ENCODE measurements around the gene R3HDM2. TPM values are rescaled to one million over a fixed set of nuclear protein-coding genes. Genes with fewer than 3 reads are reported as not detected.
"Not testable (repeated sequence)": the region's sequence is repeated elsewhere in the genome, so short reads cannot be mapped to it uniquely, and the experiment has no call there.

The R3HDM2 gene
- total RNA-seq, 1 donor from 2014 or later, result 38.6 TPM

GRCh38 chr12:57278465-57279381, 152.1 kb downstream of the R3HDM2 start:
- DNase-seq (ENCODE audit: low spot score) (no peak), ATAC-seq (no peak)

DNA sequence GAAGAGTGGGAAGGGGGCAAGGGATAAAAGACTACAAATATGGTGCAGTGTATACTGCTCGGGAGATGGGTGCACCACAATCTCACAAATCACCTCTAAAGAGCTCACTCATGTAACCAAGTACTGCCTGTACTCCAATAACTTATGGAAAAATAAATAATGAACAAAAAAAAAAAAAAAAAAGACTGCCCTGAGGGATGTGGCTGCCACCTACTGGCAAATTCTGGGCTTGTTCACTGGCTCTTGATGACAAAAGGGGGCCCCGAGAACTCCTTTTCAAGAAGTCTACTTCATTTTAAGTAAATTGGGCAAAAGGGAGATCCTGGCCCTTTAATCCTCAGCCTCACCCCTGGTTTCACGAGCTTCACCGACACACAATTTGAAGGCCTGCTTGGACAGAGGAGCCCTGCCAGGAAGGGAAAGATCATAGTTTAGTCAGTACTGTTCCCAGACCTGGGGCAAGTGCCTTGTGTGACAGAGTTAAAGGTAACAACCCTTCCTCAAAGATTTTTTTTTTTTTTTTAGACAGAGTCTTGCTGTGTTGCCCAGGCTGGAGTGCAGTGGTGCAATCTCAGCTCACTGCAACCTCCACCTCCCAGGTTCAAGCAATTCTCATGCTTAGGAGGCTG, 153.8 kb downstream of the R3HDM2 start:
- ATAC-seq, result peak; percentile 62
- no peak for DNase-seq (ENCODE audit: low spot score)

GRCh38 chr12:57276233-57276632, 154.6 kb downstream of the R3HDM2 start:
- ATAC-seq; DNase-seq (ENCODE audit: low spot score): not testable (repeated sequence)

DNA sequence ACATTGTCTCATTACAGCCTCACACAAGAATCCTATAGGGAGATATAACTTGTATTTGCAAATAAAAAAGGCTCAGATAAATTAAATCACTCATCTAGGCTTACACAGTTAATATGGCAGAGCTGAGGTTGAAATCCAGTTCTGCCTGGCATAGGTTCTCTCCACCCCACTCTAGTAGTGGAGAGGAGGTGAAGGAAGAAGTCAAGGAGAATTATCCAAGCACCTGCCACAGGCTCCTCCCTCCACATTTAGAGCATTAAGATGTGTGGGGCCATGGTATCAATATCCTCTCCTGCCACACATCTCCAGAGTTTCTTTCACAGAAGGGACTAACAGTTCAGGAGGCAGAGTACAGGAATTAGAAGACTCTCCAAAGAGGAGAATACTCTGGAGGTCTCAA, 157.3 kb downstream of the R3HDM2 start:
- ATAC-seq, result no peak
- no peak for DNase-seq (ENCODE audit: low spot score)

- ATAC-seq (no peak), DNase-seq (ENCODE audit: low spot score) (no peak)
Measured at GRCh38 chr12:57272337-57273151, 158.3 kb downstream of the R3HDM2 start.

- ATAC-seq (peak; percentile 28), DNase-seq (ENCODE audit: low spot score) (no peak)
Measured at GRCh38 chr12:57270966-57271470, 159.8 kb downstream of the R3HDM2 start.

GRCh38 chr12:57268264-57268663, 162.6 kb downstream of the R3HDM2 start:
- ATAC-seq (no peak), DNase-seq (ENCODE audit: low spot score) (no peak)

DNA sequence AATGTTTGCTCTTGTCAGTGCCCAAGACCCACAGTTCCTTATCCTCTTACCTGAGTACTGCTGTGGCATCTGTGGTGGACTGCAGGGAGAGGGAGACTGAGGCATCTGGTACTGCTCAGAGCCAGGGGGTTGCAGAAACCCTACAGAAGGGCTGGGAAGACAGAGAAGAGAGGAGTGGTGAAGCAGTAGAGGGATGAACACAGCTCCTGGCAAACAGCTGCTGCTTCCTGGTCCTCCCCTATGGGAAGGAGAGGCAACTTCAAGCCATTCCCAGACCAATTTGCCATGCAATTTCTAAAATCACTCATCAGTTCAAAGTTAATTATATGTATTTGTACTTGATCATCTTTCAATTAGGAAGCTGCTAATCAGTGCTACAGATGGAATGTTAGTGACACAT, 164.2 kb downstream of the R3HDM2 start:
- no peak for DNase-seq (ENCODE audit: low spot score)
- no peak for ATAC-seq

- ATAC-seq, result no peak
Measured at GRCh38 chr12:57263096-57263495, 167.7 kb downstream of the R3HDM2 start.

GRCh38 chr12:57262126-57262822, 168.6 kb downstream of the R3HDM2 start:
- no peak for ATAC-seq

More at GRCh38 chr12:57263096-57263495, 167.7 kb downstream of the R3HDM2 start:
- DNase-seq (ENCODE audit: low spot score), result no peak

DNA sequence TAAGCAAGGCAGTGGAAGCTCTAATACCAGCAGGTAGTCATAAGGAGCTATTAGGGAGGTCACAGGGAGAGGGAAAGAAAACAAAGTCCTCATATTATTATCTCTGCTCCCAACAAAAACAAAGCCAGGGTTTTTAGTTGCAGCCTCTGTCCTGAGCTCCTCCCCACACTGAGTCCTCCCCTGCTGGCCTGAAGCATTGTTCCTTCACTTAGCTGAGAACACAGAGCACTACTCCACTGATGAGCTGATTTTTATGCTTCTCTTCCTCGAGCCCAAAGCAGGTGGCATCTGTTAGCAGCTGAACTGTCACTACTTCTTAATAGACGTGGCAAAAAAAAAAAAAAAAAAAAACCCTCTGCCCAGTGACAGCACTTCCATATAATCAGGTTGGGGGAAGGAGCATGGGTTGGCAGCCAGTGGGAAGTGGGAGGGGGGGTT, 169.4 kb downstream of the R3HDM2 start:
- DNase-seq (ENCODE audit: low spot score), result no peak
- ATAC-seq, result peak; percentile 13

More at GRCh38 chr12:57262126-57262822, 168.6 kb downstream of the R3HDM2 start:
- DNase-seq (ENCODE audit: low spot score), result no peak

- ATAC-seq (no peak), DNase-seq (ENCODE audit: low spot score) (no peak)
Measured at GRCh38 chr12:57260366-57260765, 170.5 kb downstream of the R3HDM2 start.

GRCh38 chr12:57258977-57259970, 171.6 kb downstream of the R3HDM2 start:
- peak; percentile 71 for ATAC-seq

GRCh38 chr12:57255916-57256315, 174.9 kb downstream of the R3HDM2 start:
- ATAC-seq (no peak), DNase-seq (ENCODE audit: low spot score) (peak; percentile 31)

More at GRCh38 chr12:57258977-57259970, 171.6 kb downstream of the R3HDM2 start:
- DNase-seq (ENCODE audit: low spot score), result peak; percentile 96

DNA sequence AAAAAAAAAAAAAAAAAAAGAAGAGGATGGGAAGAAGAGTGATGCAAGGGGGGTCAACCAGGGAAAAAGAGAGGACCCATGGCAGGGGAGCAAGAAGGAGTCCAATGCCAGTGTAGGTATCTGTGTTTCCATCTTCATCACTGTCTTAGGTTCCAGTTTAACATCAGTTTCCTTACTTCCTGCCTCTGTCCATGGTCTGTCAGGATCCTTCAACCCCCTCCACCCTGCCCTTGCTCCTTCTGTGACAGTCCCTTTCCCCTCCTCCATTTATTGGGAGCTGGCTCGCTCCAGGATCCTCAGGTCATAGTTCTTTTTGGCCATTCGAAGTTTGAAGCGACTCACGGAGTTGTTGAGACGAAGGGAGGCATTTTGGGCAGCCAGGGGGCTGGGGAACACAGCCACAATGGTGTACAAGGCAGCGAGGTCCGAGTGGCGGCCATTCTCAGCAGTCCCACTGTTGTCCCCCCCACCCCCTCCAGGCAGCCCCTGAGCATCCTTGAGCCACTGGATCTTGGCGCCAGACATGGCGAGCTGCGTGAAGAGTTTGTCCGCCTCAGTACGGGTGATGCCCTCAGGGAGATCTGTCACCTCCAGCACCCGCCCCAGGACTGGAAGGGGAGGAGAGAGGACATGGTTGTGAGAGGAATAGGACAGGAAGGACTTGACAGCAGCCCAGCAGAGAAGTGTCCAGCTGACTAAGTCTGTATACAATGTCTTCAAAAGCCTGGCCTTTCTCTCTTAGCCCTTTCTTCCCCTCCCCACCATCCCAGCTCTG, 176.2 kb downstream of the R3HDM2 start:
- ATAC-seq, result no peak

DNA sequence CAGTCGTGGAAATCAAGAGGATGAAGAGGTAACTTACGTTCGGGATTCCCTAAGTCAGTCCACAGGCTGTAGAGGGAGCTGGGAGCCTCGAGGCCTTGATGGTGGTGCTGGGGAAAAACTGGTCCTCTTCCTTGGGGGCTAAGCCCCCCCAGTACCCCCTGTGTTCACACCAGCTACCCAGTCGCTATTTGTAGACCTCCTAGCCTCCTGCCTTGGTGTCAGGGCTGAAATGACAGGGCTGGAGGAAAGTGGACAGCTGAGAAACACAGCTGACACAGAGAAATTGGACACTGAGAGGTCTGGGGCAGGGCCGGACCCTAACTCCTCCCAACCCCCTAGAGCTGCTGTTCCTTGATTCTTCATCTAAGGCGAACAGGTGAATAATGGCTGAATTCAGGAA, 179.9 kb downstream of the R3HDM2 start, which contains the start of gene STAC3:
Gene STAC3 (minus strand): TSS at position 232 of the 400 bp plus-strand sequence. CDS start 1,551 bp downstream, outside the sequence.
- DNase-seq (ENCODE audit: low spot score), result no peak
- ATAC-seq, result no peak

More for the DNA sequence above, 176.2 kb downstream of the R3HDM2 start:
- no peak for DNase-seq (ENCODE audit: low spot score)

DNA sequence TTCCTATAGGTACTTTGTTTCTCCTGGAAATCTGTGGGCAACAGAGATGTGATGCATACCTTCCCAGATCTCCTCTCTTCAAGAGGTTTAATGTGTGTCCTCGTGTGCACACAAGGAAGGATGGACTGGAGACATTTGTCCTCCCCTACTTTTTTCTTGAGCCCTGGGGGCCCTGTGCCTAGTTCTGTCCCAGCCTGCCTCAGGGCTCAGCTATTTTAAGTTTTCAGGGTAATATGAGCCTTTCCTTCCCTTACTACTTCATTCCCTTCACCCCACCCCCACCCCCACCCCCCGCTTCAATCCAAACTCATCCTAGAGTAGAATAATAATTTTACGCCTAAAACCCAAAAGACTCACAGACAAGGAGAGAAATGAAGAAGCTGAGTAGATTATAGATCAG, 180.3 kb downstream of the R3HDM2 start:
- DNase-seq (ENCODE audit: low spot score) (no peak), ATAC-seq (no peak)

All from left lobe of liver (tissue), 2 donors.